ENCODE measurements around the gene PLXNA4.

Gene PLXNA4

GRCh38 chr7:132527467-132528410, 48.5 kb downstream of the PLXNA4 start:
- Histone ChIP-seq H3K36me3 (replicated peaks) (no peaks in the 10 kb centered on the region), H3K27me3 (ENCODE audit: low read depth) (0 out of 2 replicates have a peak, but pooled peaks cover 5% of the 10 kb centered on the region), H3K4me1 (no peaks in the 10 kb centered on the region), H3K9me3 (no peaks in the 10 kb centered on the region), H3K4me3 (no peak overlapping the region)
- DNase-seq (ENCODE audit: low spot score in 2 of 2), result no peak
- in situ Hi-C loops (cut with MboI; ENCODE audit: low sequenced_read_pairs), result no loop called here

GRCh38 chr7:132526111-132526740, 50.0 kb downstream of the PLXNA4 start:
- H3K27me3 ChIP-seq (ENCODE audit: low read depth), result 0 out of 2 replicates have a peak, but pooled peaks cover 3% of the 10 kb centered on the region
- in situ Hi-C loops (cut with MboI; ENCODE audit: low sequenced_read_pairs), result no loop called here

GRCh38 chr7:132521423-132521822, 54.8 kb downstream of the PLXNA4 start:
- in situ Hi-C loops (cut with MboI; ENCODE audit: low sequenced_read_pairs), result no loop called here
- Histone ChIP-seq H3K4me1 (no peaks in the 10 kb centered on the region), H3K27me3 (ENCODE audit: low read depth) (no peaks in the 10 kb centered on the region), H3K9me3 (no peaks in the 10 kb centered on the region), H3K4me3 (no peak overlapping the region), H3K36me3 (replicated peaks) (no peaks in the 10 kb centered on the region)
- no peak for DNase-seq (ENCODE audit: low spot score in 2 of 2)

More at GRCh38 chr7:132526111-132526740, 50.0 kb downstream of the PLXNA4 start:
- Histone ChIP-seq H3K36me3 (replicated peaks) (no peaks in the 10 kb centered on the region), H3K4me1 (no peaks in the 10 kb centered on the region), H3K9me3 (no peaks in the 10 kb centered on the region), H3K4me3 (no peak overlapping the region)
- no peak for DNase-seq (ENCODE audit: low spot score in 2 of 2)

- no peaks in the 10 kb centered on the region for H3K36me3 ChIP-seq (replicated peaks)
- DNase-seq (ENCODE audit: low spot score in 2 of 2), result no peak
- in situ Hi-C loops (cut with MboI; ENCODE audit: low sequenced_read_pairs), result no loop called here
- H3K4me3 ChIP-seq, result no peak overlapping the region
- H3K9me3 ChIP-seq, result no peaks in the 10 kb centered on the region
- no peaks in the 10 kb centered on the region for H3K4me1 ChIP-seq
- H3K27me3 ChIP-seq (ENCODE audit: low read depth), result no peaks in the 10 kb centered on the region
Observed at GRCh38 chr7:132520591-132521280, 55.5 kb downstream of the PLXNA4 start.

- H3K27me3 ChIP-seq (ENCODE audit: low read depth), result no peaks in the 10 kb centered on the region
Observed at GRCh38 chr7:132519936-132520335, 56.3 kb downstream of the PLXNA4 start.

GRCh38 chr7:132518839-132519173, 57.5 kb downstream of the PLXNA4 start:
- no peaks in the 10 kb centered on the region for H3K9me3 ChIP-seq
- H3K27me3 ChIP-seq (ENCODE audit: low read depth), result no peaks in the 10 kb centered on the region
- in situ Hi-C loops (cut with MboI; ENCODE audit: low sequenced_read_pairs), result no loop called here
- no peak for DNase-seq (ENCODE audit: low spot score in 2 of 2)
- no peak overlapping the region for H3K4me3 ChIP-seq
- H3K36me3 ChIP-seq (replicated peaks), result no peaks in the 10 kb centered on the region
- H3K4me1 ChIP-seq, result no peaks in the 10 kb centered on the region

More at GRCh38 chr7:132519936-132520335, 56.3 kb downstream of the PLXNA4 start:
- DNase-seq (ENCODE audit: low spot score in 2 of 2), result no peak
- Histone ChIP-seq H3K4me3 (no peak overlapping the region), H3K9me3 (no peaks in the 10 kb centered on the region), H3K4me1 (no peaks in the 10 kb centered on the region), H3K36me3 (replicated peaks) (no peaks in the 10 kb centered on the region)
- in situ Hi-C loops (cut with MboI; ENCODE audit: low sequenced_read_pairs), result no loop called here

- H3K4me1 ChIP-seq, result no peaks in the 10 kb centered on the region
- no peaks in the 10 kb centered on the region for H3K27me3 ChIP-seq (ENCODE audit: low read depth)
- H3K4me3 ChIP-seq, result no peak overlapping the region
- H3K9me3 ChIP-seq, result no peaks in the 10 kb centered on the region
- peak in 1 of 2 experiments; percentile 38 for DNase-seq (ENCODE audit: low spot score in 2 of 2)
- in situ Hi-C loops (cut with MboI; ENCODE audit: low sequenced_read_pairs), result no loop called here
- no peaks in the 10 kb centered on the region for H3K36me3 ChIP-seq (replicated peaks)
Observed at GRCh38 chr7:132518102-132518838, 58.0 kb downstream of the PLXNA4 start.

GRCh38 chr7:132516042-132516840, 60.0 kb downstream of the PLXNA4 start:
- no peaks in the 10 kb centered on the region for H3K27me3 ChIP-seq (ENCODE audit: low read depth)
- H3K4me1 ChIP-seq, result no peaks in the 10 kb centered on the region
- H3K9me3 ChIP-seq, result no peaks in the 10 kb centered on the region
- no peak overlapping the region for H3K4me3 ChIP-seq
- no peaks in the 10 kb centered on the region for H3K36me3 ChIP-seq (replicated peaks)
- no peak for DNase-seq (ENCODE audit: low spot score in 2 of 2)
- in situ Hi-C loops (cut with MboI; ENCODE audit: low sequenced_read_pairs), result no loop called here

DNA sequence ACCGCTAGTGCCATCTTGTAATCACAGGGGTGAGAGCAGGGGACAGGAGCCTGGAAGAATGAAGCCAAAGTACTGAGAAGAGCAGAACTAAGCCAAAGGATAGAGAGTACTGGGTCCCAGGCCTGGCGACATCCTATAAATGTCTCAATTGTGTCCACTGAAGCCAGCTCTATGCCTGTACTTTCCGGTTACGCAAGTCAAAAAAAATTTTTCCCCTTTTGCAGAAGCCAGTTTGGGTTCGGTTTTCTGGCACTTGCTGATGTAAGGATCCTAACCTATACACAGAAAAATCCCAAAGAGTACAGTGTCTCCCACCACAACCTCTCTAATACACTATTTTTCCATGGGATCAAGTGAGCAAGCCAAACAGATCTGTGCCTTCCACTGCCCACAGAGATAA, 61.1 kb downstream of the PLXNA4 start:
- Histone ChIP-seq H3K9me3 (no peaks in the 10 kb centered on the region), H3K4me1 (no peaks in the 10 kb centered on the region), H3K4me3 (no peak overlapping the region), H3K27me3 (ENCODE audit: low read depth) (no peaks in the 10 kb centered on the region), H3K36me3 (replicated peaks) (no peaks in the 10 kb centered on the region)
- in situ Hi-C loops (cut with MboI; ENCODE audit: low sequenced_read_pairs), result no loop called here
- no peak for DNase-seq (ENCODE audit: low spot score in 2 of 2)

GRCh38 chr7:132514430-132514829, 61.8 kb downstream of the PLXNA4 start:
- H3K4me3 ChIP-seq, result no peak overlapping the region
- H3K9me3 ChIP-seq, result no peaks in the 10 kb centered on the region
- no peaks in the 10 kb centered on the region for H3K27me3 ChIP-seq (ENCODE audit: low read depth)
- in situ Hi-C loops (cut with MboI; ENCODE audit: low sequenced_read_pairs), result no loop called here
- H3K4me1 ChIP-seq, result no peaks in the 10 kb centered on the region
- no peak for DNase-seq (ENCODE audit: low spot score in 2 of 2)
- H3K36me3 ChIP-seq (replicated peaks), result no peaks in the 10 kb centered on the region

DNA sequence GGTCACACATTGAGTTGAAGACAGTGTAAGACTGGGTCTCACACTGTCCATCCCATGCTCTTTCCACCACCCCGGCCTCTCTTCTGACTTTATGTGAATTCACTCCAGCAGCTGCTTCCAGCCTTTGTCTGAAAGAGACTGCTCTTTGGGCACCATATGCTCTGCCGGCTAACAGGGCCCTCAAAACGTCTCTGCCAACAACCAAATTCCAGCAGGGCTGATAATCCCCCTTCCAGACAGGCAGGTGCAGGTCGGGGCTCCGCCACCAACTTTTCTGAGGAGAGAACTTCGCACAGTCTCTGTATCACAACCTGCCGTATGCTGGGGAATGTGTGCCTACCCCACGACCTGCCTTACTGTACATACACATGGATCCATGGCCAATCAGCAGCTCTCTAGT, 64.3 kb downstream of the PLXNA4 start:
- H3K9me3 ChIP-seq, result no peaks in the 10 kb centered on the region
- H3K4me1 ChIP-seq, result no peaks in the 10 kb centered on the region
- H3K27me3 ChIP-seq (ENCODE audit: low read depth), result no peaks in the 10 kb centered on the region
- in situ Hi-C loops (cut with MboI; ENCODE audit: low sequenced_read_pairs), result no loop called here
- no peak overlapping the region for H3K4me3 ChIP-seq
- no peak for DNase-seq (ENCODE audit: low spot score in 2 of 2)
- no peaks in the 10 kb centered on the region for H3K36me3 ChIP-seq (replicated peaks)

DNA sequence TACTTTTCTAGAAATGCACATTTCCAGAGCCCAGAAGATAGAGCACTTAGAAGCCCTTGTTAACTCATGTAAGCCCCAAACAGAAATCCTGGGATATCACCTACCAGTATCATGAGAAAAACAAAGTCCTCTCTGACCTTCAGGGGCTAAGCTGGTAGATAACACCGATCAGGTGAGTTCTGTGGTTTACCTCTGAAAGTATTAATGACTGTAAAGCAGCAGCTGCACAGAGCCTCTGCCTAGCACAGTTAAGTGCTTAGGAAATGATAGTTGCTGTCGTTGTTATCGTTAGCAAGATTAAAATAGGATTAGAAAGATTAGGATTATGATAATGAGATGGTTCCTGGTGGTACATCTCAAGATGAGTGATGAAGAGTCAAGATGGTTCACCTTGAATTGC, 64.9 kb downstream of the PLXNA4 start:
- no peaks in the 10 kb centered on the region for H3K36me3 ChIP-seq (replicated peaks)
- no peaks in the 10 kb centered on the region for H3K4me1 ChIP-seq
- no peak overlapping the region for H3K4me3 ChIP-seq
- H3K9me3 ChIP-seq, result no peaks in the 10 kb centered on the region
- no peak for DNase-seq (ENCODE audit: low spot score in 2 of 2)
- in situ Hi-C loops (cut with MboI; ENCODE audit: low sequenced_read_pairs), result no loop called here
- no peaks in the 10 kb centered on the region for H3K27me3 ChIP-seq (ENCODE audit: low read depth)

DNA sequence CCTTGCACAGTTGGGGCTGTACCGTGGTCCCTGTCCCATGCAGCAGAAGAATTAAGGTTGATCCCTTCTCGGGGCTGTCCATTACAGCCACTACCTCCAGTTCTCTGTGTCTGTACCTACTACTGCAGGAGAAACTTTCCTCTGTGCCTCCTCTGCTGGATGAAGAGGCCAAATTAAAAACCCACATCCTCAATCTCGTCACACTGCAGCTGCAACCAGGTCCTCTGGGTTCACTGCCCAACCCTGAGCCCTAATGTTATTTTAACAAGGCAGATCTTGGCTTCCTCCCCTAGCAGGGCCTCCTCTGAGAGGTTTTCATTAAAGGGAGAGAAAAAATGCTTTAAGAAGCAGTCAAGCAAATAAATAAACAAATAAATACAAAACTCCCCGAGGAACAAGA, 66.6 kb downstream of the PLXNA4 start:
- Histone ChIP-seq H3K4me1 (no peaks in the 10 kb centered on the region), H3K27me3 (ENCODE audit: low read depth) (no peaks in the 10 kb centered on the region)

More for the DNA sequence above, 66.6 kb downstream of the PLXNA4 start:
- DNase-seq (ENCODE audit: low spot score in 2 of 2), result no peak
- Histone ChIP-seq H3K9me3 (no peaks in the 10 kb centered on the region), H3K36me3 (replicated peaks) (no peaks in the 10 kb centered on the region), H3K4me3 (no peak overlapping the region)
- in situ Hi-C loops (cut with MboI; ENCODE audit: low sequenced_read_pairs), result no loop called here
